SK-N-SH (cell line): ENCODE results near the gene GOLT1A. TPM values are rescaled to one million over a fixed set of nuclear protein-coding genes. Genes with fewer than 3 reads are reported as not detected.

Source experiments
- CTCF ChIA-PET: fragments of 300-600, 350-600 bp; formaldehyde crosslinking; extraction: SDS; loops from one replicate; lab custom pipeline; 2021; lab: Yijun Ruan, JAX
- POLR2A ChIA-PET: fragments of 350-600 bp; sonication (Branson Sonifier 250); formaldehyde crosslinking; extraction: SDS; loops from one replicate; lab custom pipeline; 2020; ENCODE audit warnings: antibody characterized with exemption, inconsistent platforms; lab: Yijun Ruan, JAX
- DNase-seq: peaks from one replicate; pipeline ENCODE4 v3.0.0; 2012
- H2AFZ ChIP-seq: fragments of 200-600 bp; sonication (generic); 2 replicates; pipeline ENCODE4 v1.8.1; 2016; ENCODE audit warnings: antibody characterized with exemption, mild to moderate bottlenecking, low read depth
- H3F3A ChIP-seq: fragments of 200-600 bp; sonication (generic); replicated peaks from 2 replicates; pipeline ENCODE3; 2016; ENCODE audit warnings: antibody characterized with exemption, mild to moderate bottlenecking; ENCODE audit not compliant: insufficient read depth
- H3K27ac ChIP-seq, 2 experiments: fragments of 200-500 bp in 1 of 2; fragments of 200-600 bp in 1 of 2; sonication (Bioruptor generic) in 1 of 2; sonication (generic), shearing (Covaris generic) in 1 of 2; 2 replicates each; pipeline versions ENCODE4 v1.5.1 to v1.6.1; 2014 to 2016; ENCODE audit warnings: low read depth in 2 of 2, inconsistent platforms in 1 of 2, low read length in 1 of 2, mild to moderate bottlenecking in 1 of 2, mixed read lengths in 1 of 2
- H3K27me3 ChIP-seq: fragments of 200-600 bp; sonication (generic), shearing (Covaris generic); 2 replicates; pipeline ENCODE4 v1.6.1; 2016; ENCODE audit warnings: mixed run types; ENCODE audit not compliant: insufficient read depth
- H3K36me3 ChIP-seq, 2 experiments: fragments of 200-500 bp in 1 of 2; fragments of 200-600 bp in 1 of 2; sonication (Bioruptor generic) in 1 of 2; sonication (generic) in 1 of 2; replicated peaks in 1 of 2; 2 replicates each; pipeline versions ENCODE3 to v1.5.1; 2014 to 2016; ENCODE audit warnings: low read length in 1 of 2, mild to moderate bottlenecking in 1 of 2; ENCODE audit not compliant: insufficient read depth in 2 of 2, control insufficient read depth in 1 of 2
- H3K4me1 ChIP-seq, 2 experiments: fragments of 200-500 bp in 1 of 2; fragments of 200-600 bp in 1 of 2; sonication (Bioruptor generic) in 1 of 2; sonication (generic), shearing (Covaris generic) in 1 of 2; 2 replicates each; pipeline versions ENCODE4 v1.5.1 to v1.6.1; 2014 to 2016; ENCODE audit warnings: low read depth in 1 of 2, low read length in 1 of 2, mixed run types in 1 of 2; ENCODE audit not compliant: insufficient read depth in 2 of 2, control insufficient read depth in 1 of 2
- H3K4me2 ChIP-seq: fragments of 200-600 bp; sonication (generic), shearing (Covaris generic); 2 replicates; pipeline ENCODE4 v1.6.1; 2017; ENCODE audit warnings: mixed run types
- H3K4me3 ChIP-seq, 2 experiments: fragments of 200-500 bp in 1 of 2; fragments of 200-600 bp in 1 of 2; sonication (Bioruptor generic) in 1 of 2; sonication (generic), shearing (Covaris generic) in 1 of 2; 2 replicates each; pipeline versions ENCODE4 v1.5.1 to v1.8.1; 2014 to 2016; ENCODE audit warnings: low read depth in 2 of 2, inconsistent platforms in 1 of 2, low read length in 1 of 2, mild to moderate bottlenecking in 1 of 2, mixed read lengths in 1 of 2, moderate library complexity in 1 of 2
- H3K79me2 ChIP-seq: fragments of 200-600 bp; sonication (generic); 2 replicates; pipeline ENCODE4 v1.8.1; 2017; ENCODE audit warnings: mild to moderate bottlenecking; ENCODE audit not compliant: insufficient read depth
- H3K9ac ChIP-seq: fragments of 200-600 bp; sonication (generic); 2 replicates; pipeline ENCODE4 v1.6.1; 2017; ENCODE audit warnings: mixed run types
- H3K9me2 ChIP-seq: fragments of 200-600 bp; sonication (generic); 2 replicates; pipeline ENCODE4 v1.6.1; 2017; ENCODE audit warnings: mixed run types
- H3K9me3 ChIP-seq: fragments of 200-600 bp; sonication (generic); 2 replicates; pipeline ENCODE4 v1.6.1; 2017; ENCODE audit warnings: mixed run types, mild to moderate bottlenecking, moderate library complexity
- H4K20me1 ChIP-seq: fragments of 200-600 bp; sonication (generic); 2 replicates; pipeline ENCODE4 v1.6.1; 2017; ENCODE audit warnings: mild to moderate bottlenecking, mixed run types; ENCODE audit not compliant: insufficient read depth
- CHD2 ChIP-seq: fragments of 150-350 bp; IDR thresholded peaks from 2 replicates; pipeline ENCODE4 v1.6.1; 2018; ENCODE audit warnings: low read length; ENCODE audit not compliant: partially characterized antibody
- MEF2A ChIP-seq: IDR thresholded peaks from 2 replicates; pipeline ENCODE4 v1.4.0; 2012; ENCODE audit warnings: low read depth, borderline replicate concordance
- MXI1 ChIP-seq: IDR thresholded peaks from 2 replicates; pipeline ENCODE4 v1.6.1; 2012; ENCODE audit warnings: mild to moderate bottlenecking, low read depth, low read length, improper control_type of control experiment
- NRF1 ChIP-seq: IDR thresholded peaks from 2 replicates; pipeline ENCODE4 v1.6.1; 2012; ENCODE audit warnings: low read depth, mild to moderate bottlenecking, low read length
- POLR2AphosphoS5 ChIP-seq: IDR thresholded peaks from 2 replicates; pipeline ENCODE4 v1.6.1; 2012; ENCODE audit warnings: low read depth, low read length
- RCOR1 ChIP-seq: fragments of 150-350 bp; IDR thresholded peaks from 2 replicates; pipeline ENCODE4 v1.6.1; 2017; ENCODE audit warnings: antibody characterized with exemption, low read length
- RFX5 ChIP-seq: IDR thresholded peaks from 2 replicates; pipeline ENCODE4 v1.6.1; 2012; ENCODE audit warnings: mild to moderate bottlenecking, improper control_type of control experiment, low read length
- RXRA ChIP-seq: IDR thresholded peaks from 2 replicates; pipeline ENCODE4 v1.4.0; 2012; ENCODE audit warnings: low read depth, mild to moderate bottlenecking, borderline replicate concordance
- SIN3A ChIP-seq: IDR thresholded peaks from 2 replicates; pipeline ENCODE4 v1.6.1; 2012; ENCODE audit warnings: low read depth, mild to moderate bottlenecking, low read length, moderate library complexity, borderline replicate concordance
- TAF1 ChIP-seq: IDR thresholded peaks from 2 replicates; pipeline ENCODE4 v1.6.1; 2012; ENCODE audit warnings: low read depth, mild to moderate bottlenecking, low read length, moderate library complexity, borderline replicate concordance
- TEAD4 ChIP-seq: IDR thresholded peaks from 2 replicates; pipeline ENCODE4 v1.4.0; 2012; ENCODE audit warnings: mild to moderate bottlenecking, borderline replicate concordance; ENCODE audit not compliant: insufficient read depth
- YY1 ChIP-seq: IDR thresholded peaks from 2 replicates; pipeline ENCODE4 v1.4.0; 2012; ENCODE audit warnings: low read depth, mild to moderate bottlenecking
- WGBS: methylation state at CpG from one replicate; pipeline ENCODE4 v1.1.6; 2017; ENCODE audit warnings: low lambda C conversion rate; 5-methylcytosine and 5-hydroxymethylcytosine counted together
- polyA plus RNA-seq, 3 experiments: library from polyadenylated mRNA; depleted of rRNA; stranded (reverse); fragments of >200 nt; gene quantifications; 2 replicates each; pipeline ENCODE4 v1.2.3, GENCODE V29; 2012
- TF ChIP-seq, protein P1 (sequence below): IDR thresholded peaks from 2 replicates; pipeline ENCODE4 v1.4.0; 2012; ENCODE audit warnings: low read depth, borderline replicate concordance
- TF ChIP-seq, protein P2 (sequence below): IDR thresholded peaks from 2 replicates; pipeline ENCODE4 v1.4.0; 2012; ENCODE audit warnings: low read depth
- TF ChIP-seq, protein P3 (sequence below): fragments of 150-350 bp; IDR thresholded peaks from 2 replicates; pipeline ENCODE4 v1.6.1; 2016; ENCODE audit warnings: mild to moderate bottlenecking, low read depth, low read length

GOLT1A gene
- polyA plus RNA-seq, 1 of the 3 experiments (the other 2 are of a cell fraction), result not detected

DNA sequence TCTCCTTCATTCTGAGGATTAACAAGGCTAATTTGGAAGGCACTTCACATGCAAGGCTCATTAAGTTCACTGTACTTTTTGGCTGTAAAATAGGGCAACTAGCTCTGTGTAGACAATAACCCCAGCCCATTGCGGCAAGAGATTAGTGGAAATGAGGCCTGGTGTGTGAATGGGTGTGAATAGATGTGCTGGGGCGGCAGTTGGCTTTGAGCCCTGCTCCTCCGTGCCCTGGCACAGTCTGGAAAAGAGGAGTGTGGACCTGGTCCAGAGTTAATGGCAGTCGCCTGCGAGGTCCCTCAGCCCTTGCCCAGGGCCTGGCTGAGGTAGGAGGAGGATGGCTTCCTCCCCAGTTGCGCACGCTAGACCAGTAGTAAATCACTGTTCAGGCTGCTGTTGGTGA lies 22.3 kb downstream of the GOLT1A start:
- CTCF ChIA-PET, result interaction anchor here (0.8 to 4.9 kb wide), 8 partner anchors 15 to 172 kb away, joined by 3 to 31 read pairs (median 6); partner anchors contain the start of genes GOLT1A and REN
- Histone ChIP-seq H4K20me1 (no peaks in the 10 kb centered on the region), H3K9ac (no peak overlapping the region), H3F3A (no peaks in the 10 kb centered on the region), H3K36me3 (no peaks in the 10 kb centered on the region), H3K9me2 (no peaks in the 10 kb centered on the region), H3K79me2 (no peaks in the 10 kb centered on the region), H3K4me2 (no peak overlapping the region), H3K4me3 (no peak overlapping the region), H3K4me1 (peaks cover 0 to 12% of the 10 kb centered on the region in 2 experiments; a peak in 2 of 4 replicates), H2AFZ (no peak overlapping the region), H3K9me3 (no peaks in the 10 kb centered on the region), H3K27ac (no peak overlapping the region), H3K27me3 (no peaks in the 10 kb centered on the region; the same call in 1 of the 2 replicates)
- WGBS, result 66% methylated on average over 4 of the region's 7 CpGs
- POLR2A ChIA-PET, result no interaction called here
- TF ChIP-seq POLR2AphosphoS5 (no peak), CHD2 (no peak), TEAD4 (no peak), SIN3A (no peak), MXI1 (no peak), TAF1 (no peak), NRF1 (no peak), YY1 (no peak), RCOR1 (no peak), RXRA (no peak), RFX5 (no peak), MEF2A (no peak)
- TF ChIP-seq, protein P1, sequence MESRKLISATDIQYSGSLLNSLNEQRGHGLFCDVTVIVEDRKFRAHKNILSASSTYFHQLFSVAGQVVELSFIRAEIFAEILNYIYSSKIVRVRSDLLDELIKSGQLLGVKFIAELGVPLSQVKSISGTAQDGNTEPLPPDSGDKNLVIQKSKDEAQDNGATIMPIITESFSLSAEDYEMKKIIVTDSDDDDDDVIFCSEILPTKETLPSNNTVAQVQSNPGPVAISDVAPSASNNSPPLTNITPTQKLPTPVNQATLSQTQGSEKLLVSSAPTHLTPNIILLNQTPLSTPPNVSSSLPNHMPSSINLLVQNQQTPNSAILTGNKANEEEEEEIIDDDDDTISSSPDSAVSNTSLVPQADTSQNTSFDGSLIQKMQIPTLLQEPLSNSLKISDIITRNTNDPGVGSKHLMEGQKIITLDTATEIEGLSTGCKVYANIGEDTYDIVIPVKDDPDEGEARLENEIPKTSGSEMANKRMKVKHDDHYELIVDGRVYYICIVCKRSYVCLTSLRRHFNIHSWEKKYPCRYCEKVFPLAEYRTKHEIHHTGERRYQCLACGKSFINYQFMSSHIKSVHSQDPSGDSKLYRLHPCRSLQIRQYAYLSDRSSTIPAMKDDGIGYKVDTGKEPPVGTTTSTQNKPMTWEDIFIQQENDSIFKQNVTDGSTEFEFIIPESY, result no peak
- TF ChIP-seq, protein P2, sequence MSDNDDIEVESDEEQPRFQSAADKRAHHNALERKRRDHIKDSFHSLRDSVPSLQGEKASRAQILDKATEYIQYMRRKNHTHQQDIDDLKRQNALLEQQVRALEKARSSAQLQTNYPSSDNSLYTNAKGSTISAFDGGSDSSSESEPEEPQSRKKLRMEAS, result no peak
- TF ChIP-seq, protein P3, sequence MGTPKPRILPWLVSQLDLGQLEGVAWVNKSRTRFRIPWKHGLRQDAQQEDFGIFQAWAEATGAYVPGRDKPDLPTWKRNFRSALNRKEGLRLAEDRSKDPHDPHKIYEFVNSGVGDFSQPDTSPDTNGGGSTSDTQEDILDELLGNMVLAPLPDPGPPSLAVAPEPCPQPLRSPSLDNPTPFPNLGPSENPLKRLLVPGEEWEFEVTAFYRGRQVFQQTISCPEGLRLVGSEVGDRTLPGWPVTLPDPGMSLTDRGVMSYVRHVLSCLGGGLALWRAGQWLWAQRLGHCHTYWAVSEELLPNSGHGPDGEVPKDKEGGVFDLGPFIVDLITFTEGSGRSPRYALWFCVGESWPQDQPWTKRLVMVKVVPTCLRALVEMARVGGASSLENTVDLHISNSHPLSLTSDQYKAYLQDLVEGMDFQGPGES, result no peak
- no peak for DNase-seq
